ENCODE results near the gene ALOX15. TPM values are rescaled to one million over a fixed set of nuclear protein-coding genes. Genes with fewer than 3 reads are reported as not detected.

The ALOX15 gene
- total and polyA plus RNA-seq, 8 donors, result 0.15 to 4.8 (median 3.4) TPM

- peaks cover 0 to 28% of the 10 kb centered on the region in 2 donors for H3K4me1 ChIP-seq
- DNase-seq (no peak), ATAC-seq (no peak)
- no peaks in the 10 kb centered on the region for H3K9me3 ChIP-seq
- peaks cover 18 to 78% of the 10 kb centered on the region in 2 donors for H3K27me3 ChIP-seq
- H3K4me3 ChIP-seq, result no peak overlapping the region
- no peaks in the 10 kb centered on the region for H3K36me3 ChIP-seq
- no peak overlapping the region for H3K27ac ChIP-seq
- no peak for TF ChIP-seq CTCF (IDR thresholded peaks at IDR 0.05)
- intact Hi-C loops (cut with DNase I), result no loop called here
Observed at GRCh38 chr17:4636474-4637100, 4.9 kb downstream of the ALOX15 start.

DNA sequence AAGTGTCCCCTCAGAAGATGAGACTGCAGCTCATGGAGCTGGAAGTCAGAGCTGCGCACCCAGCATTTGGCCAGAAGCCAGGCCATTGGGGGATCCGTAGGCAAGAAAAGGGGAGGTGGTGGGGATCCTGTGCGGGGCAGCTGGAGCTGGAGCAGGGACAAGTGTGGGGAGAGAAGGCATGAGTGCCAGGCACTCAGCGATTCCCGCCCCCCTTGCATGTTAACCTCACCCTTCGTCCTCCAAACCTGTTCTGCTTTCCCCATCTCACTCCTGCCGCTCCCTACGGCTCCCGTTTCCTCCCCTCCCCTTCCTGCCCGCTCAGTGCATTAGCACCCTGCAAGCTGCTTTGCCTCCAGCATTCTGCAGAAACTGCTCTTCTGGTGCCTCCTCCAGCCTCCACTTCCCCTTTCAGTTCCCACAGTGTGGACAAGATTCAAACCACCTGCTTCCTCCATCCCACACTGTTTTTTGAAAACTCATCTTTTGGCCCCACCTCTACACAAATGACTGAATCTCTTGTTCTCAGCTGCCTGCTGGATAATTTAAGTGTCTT lies 5.6 kb downstream of the ALOX15 start:
- H3K4me1 ChIP-seq, result peaks cover 0 to 22% of the 10 kb centered on the region in 2 donors
- no peak for TF ChIP-seq CTCF (IDR thresholded peaks at IDR 0.05)
- no peak overlapping the region for H3K4me3 ChIP-seq
- ATAC-seq (peak; percentile 56), DNase-seq (peak in 1 of 4 donors; percentile 43)
- H3K27ac ChIP-seq, result no peak overlapping the region
- no peaks in the 10 kb centered on the region for H3K9me3 ChIP-seq
- peaks cover 11 to 74% of the 10 kb centered on the region in 2 donors for H3K27me3 ChIP-seq
- intact Hi-C loops (cut with DNase I), result no loop called here
- H3K36me3 ChIP-seq, result no peaks in the 10 kb centered on the region

GRCh38 chr17:4634976-4635375 lies 6.5 kb downstream of the ALOX15 start:
- no peaks in the 10 kb centered on the region for H3K9me3 ChIP-seq
- ATAC-seq, result no peak
- no peak overlapping the region for H3K27ac ChIP-seq
- TF ChIP-seq CTCF (IDR thresholded peaks at IDR 0.05), result no peak
- peaks cover 11 to 65% of the 10 kb centered on the region in 2 donors for H3K27me3 ChIP-seq
- H3K4me1 ChIP-seq, result peaks cover 0 to 22% of the 10 kb centered on the region in 2 donors
- no peaks in the 10 kb centered on the region for H3K36me3 ChIP-seq
- peak in 1 of 4 donors; percentile 8 for DNase-seq
- no peak overlapping the region for H3K4me3 ChIP-seq
- intact Hi-C loops (cut with DNase I), result loop anchor here in 1 of 2 donors (5.0 kb wide), 1 partner anchor 68 kb away; no protein-coding TSS in a partner anchor

DNA sequence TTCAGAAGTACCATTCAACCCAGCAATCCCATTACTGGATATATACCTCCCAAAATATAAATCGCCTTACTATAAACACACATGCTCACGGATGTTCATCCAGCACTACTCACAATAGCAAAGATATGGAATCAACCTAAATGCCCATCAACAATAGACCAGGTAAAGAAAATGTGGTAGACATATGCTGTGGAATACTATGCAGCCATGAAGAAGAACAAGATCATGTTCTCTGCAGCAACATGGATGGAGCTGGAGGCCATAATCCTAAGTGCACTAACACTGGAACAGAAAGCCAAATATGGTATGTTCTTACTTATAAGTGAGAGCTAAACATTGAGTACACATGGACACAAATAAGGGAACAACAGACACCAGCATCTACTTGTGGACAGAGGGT lies 7.8 kb downstream of the ALOX15 start:
- no peak for TF ChIP-seq CTCF (IDR thresholded peaks at IDR 0.05)
- ATAC-seq, result no peak
- no peaks in the 10 kb centered on the region for H3K36me3 ChIP-seq
- H3K9me3 ChIP-seq, result no peaks in the 10 kb centered on the region
- H3K27me3 ChIP-seq, result peaks cover 8 to 53% of the 10 kb centered on the region in 2 donors
- H3K4me3 ChIP-seq, result no peak overlapping the region
- intact Hi-C loops (cut with DNase I), result loop anchor here in 1 of 2 donors (5.0 kb wide), 1 partner anchor 66 kb away; no protein-coding TSS in a partner anchor
- no peak for DNase-seq
- peaks cover 0 to 15% of the 10 kb centered on the region in 2 donors for H3K4me1 ChIP-seq
- H3K27ac ChIP-seq, result no peak overlapping the region

- no peaks in the 10 kb centered on the region for H3K9me3 ChIP-seq
- H3K27me3 ChIP-seq, result peaks cover 8 to 45% of the 10 kb centered on the region in 2 donors
- H3K4me3 ChIP-seq, result no peak overlapping the region
- H3K4me1 ChIP-seq, result peaks cover 0 to 15% of the 10 kb centered on the region in 2 donors
- no peak overlapping the region for H3K27ac ChIP-seq
- no peak for DNase-seq
- intact Hi-C loops (cut with DNase I), result loop anchor here in 1 of 2 donors (5.0 kb wide), 1 partner anchor 65 kb away; no protein-coding TSS in a partner anchor
- H3K36me3 ChIP-seq, result no peaks in the 10 kb centered on the region
- no peak for ATAC-seq
- TF ChIP-seq CTCF (IDR thresholded peaks at IDR 0.05), result no peak
Observed at GRCh38 chr17:4632581-4632920, 8.9 kb downstream of the ALOX15 start.
